ENCODE measurements around the gene BMPR1B. TPM values are rescaled to one million over a fixed set of nuclear protein-coding genes. Genes with fewer than 3 reads are reported as not detected.

The BMPR1B gene
- total and polyA plus RNA-seq, 2 donors (not counting 1 experiment from before 2014, with no cell fraction given): not detected

DNA sequence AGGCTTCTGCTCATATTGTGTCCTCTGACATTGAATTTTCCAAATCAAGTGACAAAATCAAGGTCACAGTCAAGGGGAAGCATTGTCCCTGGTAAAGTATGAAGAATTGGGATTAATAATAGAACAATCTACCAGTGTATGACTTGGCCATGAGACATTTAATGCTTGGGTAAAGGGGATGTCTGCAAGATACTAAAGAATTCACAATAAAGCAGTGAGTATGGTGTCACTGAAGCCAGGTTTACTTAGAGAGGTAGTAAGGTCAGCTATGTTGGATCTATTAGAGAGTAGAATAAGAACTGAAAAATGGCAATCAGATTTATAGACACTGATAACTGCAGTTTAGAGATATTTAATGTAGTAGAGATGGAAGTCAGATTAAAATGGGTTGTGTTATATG is 349.2 kb downstream of the BMPR1B start:
- no peak overlapping the region for H3K4me2 ChIP-seq (replicated peaks; ENCODE audit: low read depth, low read length, poor library complexity, severe bottlenecking)
- CTCF ChIA-PET: no interaction called here
- no peaks in the 10 kb centered on the region for H3K27me3 ChIP-seq (replicated peaks in 1 of 4; ENCODE audit: control extremely low read depth in 1 of 4, control insufficient read depth in 3 of 4, insufficient read depth in 4 of 4, low read length in 3 of 4)
- no peak for DNase-seq
- H3K27me3 Mint-ChIP-seq: no peaks in the 10 kb centered on the region
- no peaks in the 10 kb centered on the region for H3K4me1 Mint-ChIP-seq
- ATAC-seq (ENCODE audit: low read depth): no peak
- no peak overlapping the region for H3K4me3 ChIP-seq (ENCODE audit: control extremely low read depth in 1 of 5, extremely low read depth in 1 of 5, insufficient read depth in 1 of 5, low read depth in 2 of 5, low read length in 4 of 5)
- no peak overlapping the region for H3K9ac ChIP-seq (ENCODE audit: low read length)
- H3K4me1 ChIP-seq (ENCODE audit: control insufficient read depth in 2 of 2, insufficient read depth in 2 of 2, low read length in 2 of 2): no peaks in the 10 kb centered on the region
- no peaks in the 10 kb centered on the region for H3K36me3 ChIP-seq (replicated peaks in 1 of 2; ENCODE audit: control extremely low read depth in 1 of 2, control insufficient read depth in 1 of 2, extremely low read depth in 1 of 2, insufficient read depth in 2 of 2, low read length in 1 of 2)
- H3K4me3 Mint-ChIP-seq: no peak overlapping the region
- no peaks in the 10 kb centered on the region for H3K79me2 ChIP-seq (ENCODE audit: control insufficient read depth, insufficient read depth, low read length)
- intact Hi-C loops (cut with micrococcal nuclease): no loop called here
- H3K9me3 ChIP-seq (ENCODE audit: control extremely low read depth in 1 of 3, control insufficient read depth in 2 of 3, insufficient read depth in 1 of 3, low read length in 2 of 3): no peaks in the 10 kb centered on the region
- no peak overlapping the region for H3K27ac ChIP-seq (ENCODE audit: low read length in 2 of 2)
- no peak overlapping the region for H2AFZ ChIP-seq (ENCODE audit: insufficient read depth, low read depth, low read length, poor library complexity, severe bottlenecking)
- no peaks in the 10 kb centered on the region for H3K9me3 Mint-ChIP-seq (ENCODE audit: insufficient read depth)
- POLR2A ChIA-PET: no interaction called here
- H4K20me1 ChIP-seq (ENCODE audit: control insufficient read depth, insufficient read depth, low read length, poor library complexity, severe bottlenecking): no peaks in the 10 kb centered on the region
- TF ChIP-seq EZH2 (IDR thresholded peaks at IDR 0.05; ENCODE audit: borderline replicate concordance, insufficient read depth, low read depth, low read length, poor library complexity, severe bottlenecking): no peak
- TF ChIP-seq, protein P1, sequence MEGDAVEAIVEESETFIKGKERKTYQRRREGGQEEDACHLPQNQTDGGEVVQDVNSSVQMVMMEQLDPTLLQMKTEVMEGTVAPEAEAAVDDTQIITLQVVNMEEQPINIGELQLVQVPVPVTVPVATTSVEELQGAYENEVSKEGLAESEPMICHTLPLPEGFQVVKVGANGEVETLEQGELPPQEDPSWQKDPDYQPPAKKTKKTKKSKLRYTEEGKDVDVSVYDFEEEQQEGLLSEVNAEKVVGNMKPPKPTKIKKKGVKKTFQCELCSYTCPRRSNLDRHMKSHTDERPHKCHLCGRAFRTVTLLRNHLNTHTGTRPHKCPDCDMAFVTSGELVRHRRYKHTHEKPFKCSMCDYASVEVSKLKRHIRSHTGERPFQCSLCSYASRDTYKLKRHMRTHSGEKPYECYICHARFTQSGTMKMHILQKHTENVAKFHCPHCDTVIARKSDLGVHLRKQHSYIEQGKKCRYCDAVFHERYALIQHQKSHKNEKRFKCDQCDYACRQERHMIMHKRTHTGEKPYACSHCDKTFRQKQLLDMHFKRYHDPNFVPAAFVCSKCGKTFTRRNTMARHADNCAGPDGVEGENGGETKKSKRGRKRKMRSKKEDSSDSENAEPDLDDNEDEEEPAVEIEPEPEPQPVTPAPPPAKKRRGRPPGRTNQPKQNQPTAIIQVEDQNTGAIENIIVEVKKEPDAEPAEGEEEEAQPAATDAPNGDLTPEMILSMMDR (IDR thresholded peaks at IDR 0.05): no peak
- no peak overlapping the region for H3K27ac Mint-ChIP-seq

DNA sequence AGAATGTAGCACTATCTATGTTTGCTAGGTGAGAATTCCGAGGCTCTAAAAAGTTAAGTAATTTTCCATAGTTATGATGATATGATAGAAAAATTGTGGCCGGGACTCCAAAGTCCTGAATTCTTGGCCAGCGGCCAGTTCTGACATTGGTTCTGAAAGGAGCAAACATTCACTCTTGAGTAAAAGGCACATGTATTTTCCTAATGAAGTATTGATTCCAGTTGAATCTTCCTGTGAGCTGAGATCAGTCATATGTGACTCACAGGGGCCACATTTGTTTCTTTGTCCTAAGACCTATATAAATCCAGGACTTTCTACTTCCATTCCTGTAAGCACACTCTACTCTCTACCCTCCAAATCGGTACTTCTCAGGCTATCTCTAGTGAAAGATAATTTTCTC is 349.9 kb downstream of the BMPR1B start:
- Histone ChIP-seq H2AFZ (ENCODE audit: insufficient read depth, low read depth, low read length, poor library complexity, severe bottlenecking) (no peak overlapping the region), H3K36me3 (replicated peaks in 1 of 2; ENCODE audit: control extremely low read depth in 1 of 2, control insufficient read depth in 1 of 2, extremely low read depth in 1 of 2, insufficient read depth in 2 of 2, low read length in 1 of 2) (no peaks in the 10 kb centered on the region), H3K79me2 (ENCODE audit: control insufficient read depth, insufficient read depth, low read length) (no peaks in the 10 kb centered on the region), H3K27me3 (replicated peaks in 1 of 4; ENCODE audit: control extremely low read depth in 1 of 4, control insufficient read depth in 3 of 4, insufficient read depth in 4 of 4, low read length in 3 of 4) (no peaks in the 10 kb centered on the region), H3K4me3 (ENCODE audit: control extremely low read depth in 1 of 5, extremely low read depth in 1 of 5, insufficient read depth in 1 of 5, low read depth in 2 of 5, low read length in 4 of 5) (no peak overlapping the region), H3K4me2 (replicated peaks; ENCODE audit: low read depth, low read length, poor library complexity, severe bottlenecking) (no peak overlapping the region), H3K9ac (ENCODE audit: low read length) (no peak overlapping the region), H3K9me3 (ENCODE audit: control extremely low read depth in 1 of 3, control insufficient read depth in 2 of 3, insufficient read depth in 1 of 3, low read length in 2 of 3) (no peaks in the 10 kb centered on the region), H3K4me1 (ENCODE audit: control insufficient read depth in 2 of 2, insufficient read depth in 2 of 2, low read length in 2 of 2) (no peaks in the 10 kb centered on the region), H4K20me1 (ENCODE audit: control insufficient read depth, insufficient read depth, low read length, poor library complexity, severe bottlenecking) (no peaks in the 10 kb centered on the region), H3K27ac (ENCODE audit: low read length in 2 of 2) (no peak overlapping the region)
- Mint-ChIP-seq H3K4me3 (no peak overlapping the region), H3K9me3 (ENCODE audit: insufficient read depth) (no peaks in the 10 kb centered on the region), H3K4me1 (no peaks in the 10 kb centered on the region), H3K27ac (no peak overlapping the region), H3K27me3 (no peaks in the 10 kb centered on the region)
- WGBS (ENCODE audit: insufficient coverage): 80% methylated on average over 1 of the region's 4 CpGs
- ATAC-seq (ENCODE audit: low read depth) (no peak), DNase-seq (no peak)
- CTCF ChIA-PET: no interaction called here
- intact Hi-C loops (cut with micrococcal nuclease): no loop called here
- TF ChIP-seq, protein P1 (IDR thresholded peaks at IDR 0.05): no peak
- POLR2A ChIA-PET: no interaction called here
